Left lung (tissue), 10 donors: ENCODE data around the gene NAPB. TPM values are rescaled to one million over a fixed set of nuclear protein-coding genes. Genes with fewer than 3 reads are reported as not detected.
A peak's percentile ranks its signal among the peaks of the same experiment; 100 is the strongest.

Experiments
- ATAC-seq: fragments of 200-7000 bp; cut with Tn5 transposase; one replicate; pipeline ENCODE4 v1.9.1; 2020; ENCODE audit warnings: moderate library complexity
- DNase-seq, 4 donors: peaks; one replicate each; pipeline ENCODE4 v3.0.0-alpha.2; 2013 to 2020
- H3K27ac ChIP-seq, 2 donors: fragments of 200-600 bp; sonication (generic) in 1 of 2; one replicate each; pipeline versions ENCODE4 v1.5.0 to v1.8.0; 2020 to 2021
- H3K27me3 ChIP-seq, 2 donors: fragments of 200-600 bp; sonication (generic) in 1 of 2; one replicate each; pipeline versions ENCODE4 v1.5.0 to v1.8.0; 2020 to 2021
- H3K36me3 ChIP-seq, 2 donors: fragments of 200-600 bp; sonication (generic) in 1 of 2; one replicate each; pipeline versions ENCODE4 v1.5.0 to v1.8.0; 2020 to 2021
- H3K4me1 ChIP-seq, 2 donors: fragments of 200-600 bp; one replicate each; pipeline ENCODE4 v1.8.0; 2021
- H3K4me3 ChIP-seq, 2 donors: fragments of 200-600 bp; sonication (generic) in 1 of 2; one replicate each; pipeline versions ENCODE4 v1.5.0 to v1.8.0; 2020 to 2021; ENCODE audit warnings: mild to moderate bottlenecking in 1 of 2
- H3K9me3 ChIP-seq, 2 donors: fragments of 200-600 bp; sonication (generic) in 1 of 2; one replicate each; pipeline versions ENCODE4 v1.5.0 to v1.8.0; 2020 to 2021
- CTCF ChIP-seq, 2 donors: fragments of 200-600 bp; sonication (generic) in 1 of 2; IDR thresholded peaks; one replicate each; pipeline versions ENCODE4 v1.5.0 to v1.8.0; 2021; ENCODE audit warnings: antibody characterized with exemption in 2 of 2
- intact Hi-C, 2 donors: fragments of 100-400 bp; cut with DNase I; formaldehyde crosslinking; loops; one replicate each; pipeline versions ENCODE4 v1.11.2 to v1.14.2; 2022
- polyA plus RNA-seq, 6 donors: library from polyadenylated mRNA; unstranded; fragments of 120-200 nt; gene quantifications; one replicate each; pipeline ENCODE4 v1.2.1, GENCODE V29; 2013; ENCODE audit not compliant: insufficient read length in 6 of 6
- total RNA-seq, 2 donors: library from RNA; stranded (reverse); fragmentation: NEBNext Ultra II Directional; extraction: Animal tissue kit (Norgen Biotek cat#: 25700); gene quantifications; one replicate each; pipeline ENCODE4 v1.2.1, GENCODE V29; 2021
- donor health status: DM: no; HTN: yes; CAD: no.
- donor health status: DM: no; HTN: no; CAD: no.

Gene NAPB
- total and polyA plus RNA-seq, 8 donors = 8.7 to 27.1 (median 23.1) TPM

GRCh38 chr20:23401051-23401450, 20.2 kb downstream of the NAPB start:
- H3K9me3 ChIP-seq = no peaks in the 10 kb centered on the region
- no peak overlapping the region for H3K27ac ChIP-seq
- no peak for ATAC-seq
- intact Hi-C loops = no loop called here
- H3K4me1 ChIP-seq = peaks cover 8 to 40% of the 10 kb centered on the region in 2 donors
- H3K36me3 ChIP-seq = peaks cover 0 to 16% of the 10 kb centered on the region in 2 donors
- TF ChIP-seq CTCF (IDR thresholded peaks at IDR 0.05) = no peak
- no peaks in the 10 kb centered on the region for H3K27me3 ChIP-seq
- no peak for DNase-seq
- no peak overlapping the region for H3K4me3 ChIP-seq

- no peak overlapping the region for H3K27ac ChIP-seq
- no peaks in the 10 kb centered on the region for H3K27me3 ChIP-seq
- peaks cover 0 to 22% of the 10 kb centered on the region in 2 donors for H3K36me3 ChIP-seq
- ATAC-seq (peak; percentile 94), DNase-seq (peak in 1 of 4 donors; percentile 43)
- no peaks in the 10 kb centered on the region for H3K9me3 ChIP-seq
- peak in 1 of 2 donors; percentile 27 for TF ChIP-seq CTCF (IDR thresholded peaks at IDR 0.05)
- H3K4me3 ChIP-seq = no peak overlapping the region
- peaks cover 8 to 38% of the 10 kb centered on the region in 2 donors for H3K4me1 ChIP-seq
- intact Hi-C loops = no loop called here
These were observed 21.6 kb downstream of the NAPB start for GRCh38 chr20:23399568-23400241.

- no peak for DNase-seq
- intact Hi-C loops = no loop called here
- peak; percentile 43 for ATAC-seq
- H3K4me1 ChIP-seq = peaks cover 8 to 27% of the 10 kb centered on the region in 2 donors
- no peak for TF ChIP-seq CTCF (IDR thresholded peaks at IDR 0.05)
- H3K36me3 ChIP-seq = peaks cover 0 to 39% of the 10 kb centered on the region in 2 donors
- H3K9me3 ChIP-seq = no peaks in the 10 kb centered on the region
- H3K4me3 ChIP-seq = no peak overlapping the region
- no peaks in the 10 kb centered on the region for H3K27me3 ChIP-seq
- H3K27ac ChIP-seq = peak overlapping the region in 1 of 2 donors; percentile 53
These were observed 23.3 kb downstream of the NAPB start for GRCh38 chr20:23397961-23398360.

- H3K27ac ChIP-seq = peak overlapping the region in 1 of 2 donors; percentile 53
- no peaks in the 10 kb centered on the region for H3K27me3 ChIP-seq
- H3K9me3 ChIP-seq = no peaks in the 10 kb centered on the region
- peaks cover 0 to 46% of the 10 kb centered on the region in 2 donors for H3K36me3 ChIP-seq
- H3K4me1 ChIP-seq = peaks cover 8 to 27% of the 10 kb centered on the region in 2 donors
- ATAC-seq = no peak
- intact Hi-C loops = no loop called here
- no peak for TF ChIP-seq CTCF (IDR thresholded peaks at IDR 0.05)
- no peak overlapping the region for H3K4me3 ChIP-seq
- DNase-seq = no peak
These were observed 24.2 kb downstream of the NAPB start for GRCh38 chr20:23396950-23397627.

- DNase-seq (no peak), ATAC-seq (peak; percentile 77)
- no peak overlapping the region for H3K4me3 ChIP-seq
- no peaks in the 10 kb centered on the region for H3K9me3 ChIP-seq
- H3K4me1 ChIP-seq = peaks cover 8 to 15% of the 10 kb centered on the region in 2 donors
- no peak overlapping the region for H3K27ac ChIP-seq
- TF ChIP-seq CTCF (IDR thresholded peaks at IDR 0.05) = no peak
- H3K27me3 ChIP-seq = no peaks in the 10 kb centered on the region
- H3K36me3 ChIP-seq = peaks cover 0 to 54% of the 10 kb centered on the region in 2 donors
- intact Hi-C loops = no loop called here
These were observed 27.1 kb downstream of the NAPB start for GRCh38 chr20:23393996-23394775.
